Osteoblast (primary cell): ENCODE measurements around the gene CYB5A. TPM values are rescaled to one million over a fixed set of nuclear protein-coding genes. Genes with fewer than 3 reads are reported as not detected.

Experiments used
- DNase-seq: peaks from one replicate; pipeline ENCODE4 v3.0.0; 2011; ENCODE audit warnings: low spot score, mixed read lengths; ENCODE audit not compliant: insufficient read length; ENCODE audit errors: missing footprints
- H2AFZ ChIP-seq: 2 replicates; pipeline ENCODE4 v1.6.0; 2011; ENCODE audit warnings: mild to moderate bottlenecking, low read length
- H3K27ac ChIP-seq: 2 replicates; pipeline ENCODE4 v1.5.1; 2011; ENCODE audit warnings: mild to moderate bottlenecking, low read depth, low read length, moderate library complexity
- H3K27me3 ChIP-seq: 2 replicates; pipeline ENCODE4 v1.6.0; 2012; ENCODE audit warnings: mild to moderate bottlenecking, control low read depth, inconsistent platforms, low read length, moderate library complexity; ENCODE audit not compliant: insufficient read depth
- H3K36me3 ChIP-seq: 2 replicates; pipeline ENCODE4 v1.5.1; 2011; ENCODE audit warnings: mild to moderate bottlenecking, low read length, control low read depth, moderate library complexity; ENCODE audit not compliant: insufficient read depth
- H3K4me1 ChIP-seq: 2 replicates; pipeline ENCODE4 v1.5.1; 2011; ENCODE audit warnings: mild to moderate bottlenecking, low read length, control low read depth, moderate library complexity; ENCODE audit not compliant: insufficient read depth
- H3K4me2 ChIP-seq: 2 replicates; pipeline ENCODE4 v1.6.0; 2011; ENCODE audit warnings: mild to moderate bottlenecking, low read length; ENCODE audit not compliant: insufficient read depth
- H3K4me3 ChIP-seq: fragments of 200-600 bp; sonication (generic); 3 replicates; pipeline ENCODE4 v1.5.1; 2012; ENCODE audit warnings: mild to moderate bottlenecking, low read length, inconsistent platforms; ENCODE audit not compliant: insufficient read depth
- H3K79me2 ChIP-seq: 2 replicates; pipeline ENCODE4 v1.6.0; 2012; ENCODE audit warnings: mild to moderate bottlenecking, low read length, control low read depth, inconsistent platforms; ENCODE audit not compliant: insufficient read depth
- H3K9me3 ChIP-seq: 2 replicates; pipeline ENCODE4 v1.5.1; 2011; ENCODE audit warnings: low read depth, low read length, control low read depth
- H4K20me1 ChIP-seq: 2 replicates; pipeline ENCODE4 v1.6.0; 2012; ENCODE audit warnings: mild to moderate bottlenecking, low read length, control low read depth; ENCODE audit not compliant: insufficient read depth
- CTCF ChIP-seq: IDR thresholded peaks from 2 replicates; pipeline ENCODE4 v1.5.1; 2011; ENCODE audit warnings: mild to moderate bottlenecking, low read depth, low read length, moderate library complexity; ENCODE audit errors: extremely low read depth
- total RNA-seq: library from RNA; depleted of rRNA; stranded (reverse); fragments of >200 nt; gene quantifications from 2 replicates; pipeline ENCODE4 v1.2.3, GENCODE V29; 2012

Gene CYB5A
- total RNA-seq, 1 donor: 55.4 TPM

DNA sequence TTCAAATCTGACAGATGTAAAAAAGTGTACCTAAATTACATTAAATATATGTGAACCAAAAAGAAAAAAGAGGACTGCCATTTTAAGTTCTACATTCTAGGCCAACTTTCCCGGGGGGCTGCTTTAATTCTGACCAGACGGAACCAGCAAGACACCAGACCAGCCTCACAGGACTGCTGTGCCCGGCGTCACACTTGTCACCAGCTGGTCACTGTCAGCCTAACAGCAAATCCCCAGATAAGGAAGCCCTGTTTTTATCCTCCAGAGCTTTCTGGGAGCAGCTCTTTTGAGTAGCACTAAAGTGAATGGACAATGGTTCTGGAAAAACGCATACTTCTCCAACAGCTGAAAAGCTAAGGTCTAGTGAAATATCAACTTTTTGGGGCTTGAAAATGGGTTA lies 35.6 kb downstream of the CYB5A start:
- H4K20me1 ChIP-seq: no peaks in the 10 kb centered on the region
- no peak overlapping the region for H3K4me2 ChIP-seq
- H3K36me3 ChIP-seq: no peaks in the 10 kb centered on the region
- DNase-seq: no peak
- no peaks in the 10 kb centered on the region for H3K27me3 ChIP-seq
- H3K27ac ChIP-seq: no peak overlapping the region
- no peaks in the 10 kb centered on the region for H3K79me2 ChIP-seq
- TF ChIP-seq CTCF: no peak
- no peaks in the 10 kb centered on the region for H3K9me3 ChIP-seq
- H3K4me3 ChIP-seq: no peak overlapping the region
- no peak overlapping the region for H2AFZ ChIP-seq
- H3K4me1 ChIP-seq: peaks cover 9% of the 10 kb centered on the region

DNA sequence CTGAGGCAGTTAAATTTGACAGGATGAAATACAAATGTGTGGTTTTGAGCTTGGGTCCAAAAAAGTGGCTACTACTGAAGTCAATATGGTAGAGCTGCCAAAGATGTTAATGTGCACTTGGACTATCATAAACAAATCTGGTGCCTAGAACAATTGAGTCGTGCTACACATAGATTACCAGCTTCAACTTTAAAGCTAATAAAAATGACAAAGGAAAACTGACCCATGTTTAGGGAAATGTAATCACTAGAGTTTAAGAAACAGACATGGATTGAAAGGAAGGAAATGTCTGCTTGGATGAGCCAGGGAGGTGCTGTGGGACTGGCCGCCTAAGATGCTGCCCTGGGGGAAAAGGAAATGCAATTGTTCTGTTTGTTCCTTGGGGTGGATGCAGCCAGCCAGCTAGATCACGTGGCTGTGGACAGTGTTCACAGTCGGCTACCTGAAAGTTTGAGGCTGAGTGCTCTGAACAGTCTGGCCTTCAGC lies 36.6 kb downstream of the CYB5A start:
- Histone ChIP-seq H3K4me3 (no peak overlapping the region), H4K20me1 (no peaks in the 10 kb centered on the region), H3K4me2 (no peak overlapping the region), H3K4me1 (peaks cover 9% of the 10 kb centered on the region), H3K27ac (no peak overlapping the region), H3K36me3 (no peaks in the 10 kb centered on the region), H2AFZ (peak overlapping the region; percentile 16), H3K79me2 (no peaks in the 10 kb centered on the region), H3K9me3 (no peaks in the 10 kb centered on the region), H3K27me3 (no peaks in the 10 kb centered on the region)
- no peak for DNase-seq
- TF ChIP-seq CTCF: no peak

DNA sequence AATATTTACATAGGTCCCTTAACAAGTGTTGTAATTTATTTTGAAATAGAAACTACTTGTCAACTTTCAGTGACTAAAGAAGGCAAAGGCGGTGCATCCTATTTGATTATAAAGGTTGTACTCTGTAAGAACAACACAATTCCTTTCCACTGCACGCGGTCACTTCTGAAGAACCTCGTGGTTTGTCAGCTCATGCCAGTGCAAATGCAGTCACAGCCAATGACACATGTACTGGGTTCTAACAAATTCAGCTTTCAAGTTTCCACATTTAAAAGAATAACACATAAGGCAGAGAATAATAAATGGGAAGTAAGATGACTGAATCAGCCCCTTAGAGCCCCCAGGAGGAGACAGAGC lies 39.7 kb downstream of the CYB5A start:
- no peak for TF ChIP-seq CTCF
- Histone ChIP-seq H3K27me3 (no peaks in the 10 kb centered on the region), H3K9me3 (no peaks in the 10 kb centered on the region), H3K4me3 (no peak overlapping the region), H3K79me2 (no peaks in the 10 kb centered on the region), H4K20me1 (no peaks in the 10 kb centered on the region), H3K4me2 (no peak overlapping the region), H2AFZ (no peak overlapping the region), H3K4me1 (peaks cover 19% of the 10 kb centered on the region), H3K36me3 (no peaks in the 10 kb centered on the region), H3K27ac (no peak overlapping the region)
- DNase-seq: no peak

DNA sequence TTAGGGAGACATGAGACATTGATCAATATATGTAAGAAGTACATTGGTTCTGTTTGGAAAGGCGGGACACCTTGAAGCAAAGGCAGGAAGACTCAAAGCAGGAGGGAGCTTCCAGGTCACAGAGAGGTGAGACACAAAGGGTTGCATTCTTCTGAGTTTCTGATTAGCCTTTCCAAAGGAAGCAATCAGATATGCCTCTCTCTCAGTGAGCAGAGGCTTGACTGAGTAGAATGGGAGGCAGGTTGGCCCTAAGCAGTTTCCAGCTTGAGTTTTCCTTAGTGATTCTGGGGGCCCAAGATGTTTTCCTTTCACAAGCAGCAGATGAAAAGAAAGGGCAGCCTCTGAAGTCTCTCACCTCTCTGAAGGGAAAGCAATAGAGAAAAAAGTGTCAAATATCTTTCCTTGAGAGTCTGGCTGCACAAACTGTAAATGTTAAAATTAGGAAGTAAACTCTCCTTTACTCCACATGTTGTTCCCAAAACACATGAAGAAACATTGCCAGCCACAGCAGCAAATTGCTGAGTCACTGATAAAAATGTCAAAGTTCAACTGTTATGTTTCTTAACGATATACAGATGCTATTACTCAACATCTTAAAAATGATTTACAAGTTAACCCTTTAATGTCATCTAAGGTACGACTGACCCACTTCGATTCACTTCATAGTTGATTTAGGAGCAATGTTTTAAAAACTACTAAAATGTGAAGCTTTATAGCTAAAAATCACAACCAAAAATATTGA lies 40.3 kb downstream of the CYB5A start:
- no peaks in the 10 kb centered on the region for H3K27me3 ChIP-seq
- peak overlapping the region; percentile 34 for H3K27ac ChIP-seq
- H3K4me3 ChIP-seq: no peak overlapping the region
- H3K79me2 ChIP-seq: no peaks in the 10 kb centered on the region
- H3K4me1 ChIP-seq: peaks cover 19% of the 10 kb centered on the region
- H3K36me3 ChIP-seq: no peaks in the 10 kb centered on the region
- no peaks in the 10 kb centered on the region for H4K20me1 ChIP-seq
- DNase-seq: peak; percentile 76
- no peaks in the 10 kb centered on the region for H3K9me3 ChIP-seq
- H2AFZ ChIP-seq: no peak overlapping the region
- TF ChIP-seq CTCF: no peak
- H3K4me2 ChIP-seq: no peak overlapping the region
